ENCODE data around the gene WWC2. TPM values are rescaled to one million over a fixed set of nuclear protein-coding genes. Genes with fewer than 3 reads are reported as not detected.
"Not testable (repeated sequence)": the region's sequence is repeated elsewhere in the genome, so short reads cannot be mapped to it uniquely, and the experiment has no call there.

The WWC2 gene
- total RNA-seq, 2 donors from 2014 or later = 5.8 to 6.3 TPM

DNA sequence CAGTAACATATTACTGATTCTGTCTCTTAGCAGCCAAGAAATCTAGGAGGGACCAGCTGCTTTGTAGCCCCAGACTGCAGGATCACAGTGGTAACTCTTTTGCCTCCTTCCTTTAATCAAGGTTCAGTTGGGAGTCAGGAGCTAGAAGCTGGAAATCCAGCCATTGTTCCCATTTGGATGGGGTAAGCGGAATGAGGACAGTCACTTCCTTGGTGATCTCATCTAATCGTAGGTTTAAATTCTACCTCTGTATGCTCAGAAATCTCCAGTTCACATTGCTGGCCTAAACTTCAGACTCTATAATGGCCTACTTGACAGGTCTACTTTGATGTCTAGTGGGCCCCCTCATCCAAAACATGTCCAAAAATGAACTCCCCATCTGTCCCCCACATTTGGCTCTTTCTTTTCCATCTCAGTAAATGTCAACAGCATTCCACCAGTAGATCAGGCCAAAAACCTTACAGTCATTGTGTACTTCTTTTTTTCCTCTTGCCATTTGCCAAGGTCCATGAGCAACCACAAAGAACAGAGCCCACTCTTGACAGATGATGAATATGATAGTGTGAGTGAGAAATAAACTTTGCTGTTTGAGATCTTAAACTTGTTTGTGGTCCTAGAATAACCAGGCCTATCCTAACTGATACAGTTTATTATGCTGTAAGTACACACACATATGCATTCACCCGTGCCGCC is 40.1 kb downstream of the WWC2 start:
- ATAC-seq = no peak

DNA sequence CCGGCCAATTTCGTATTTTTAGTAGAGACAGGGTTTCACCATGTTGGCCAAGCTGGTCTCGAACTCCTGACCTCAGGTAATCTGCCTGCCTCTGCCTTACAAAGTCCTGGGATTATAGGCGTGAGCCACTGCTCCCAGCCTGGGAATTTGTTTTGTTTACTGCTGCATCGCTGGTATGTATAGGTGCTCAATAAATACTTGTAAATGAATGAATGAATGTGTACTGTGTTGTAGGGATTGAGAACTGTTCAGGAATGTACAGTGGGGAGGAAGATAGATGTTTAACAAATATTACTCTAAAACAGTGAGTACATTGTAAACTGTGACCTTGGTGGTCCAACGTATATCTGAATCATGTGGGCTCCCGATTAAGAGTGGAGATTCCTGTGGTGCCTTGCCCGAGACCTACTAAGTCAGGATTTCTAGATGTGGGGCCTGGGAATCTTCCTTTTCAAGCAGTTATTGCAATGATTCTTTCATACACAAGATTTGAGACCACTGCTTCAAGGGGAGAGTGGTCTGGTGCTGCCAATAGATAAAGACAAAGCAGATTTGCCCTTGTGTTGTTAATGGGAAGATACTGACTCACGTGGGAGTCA is 41.0 kb downstream of the WWC2 start:
- Mint-ChIP-seq H3K36me3 (ENCODE audit: low read depth) (no peaks in the 10 kb centered on the region), H3K27ac (no peak overlapping the region), H3K27me3 (peaks cover 8% of the 10 kb centered on the region), H3K4me3 (no peak overlapping the region), H3K4me1 (peaks cover 9% of the 10 kb centered on the region)
- no peak for DNase-seq
- ATAC-seq = no peak
- H3K9me3 ChIP-seq (ENCODE audit: control insufficient read depth, low read length, poor library complexity, severe bottlenecking) = no peaks in the 10 kb centered on the region

More for the DNA sequence above, 40.1 kb downstream of the WWC2 start:
- peaks cover 9% of the 10 kb centered on the region for H3K4me1 Mint-ChIP-seq
- no peak overlapping the region for H3K4me3 Mint-ChIP-seq
- peaks cover 8% of the 10 kb centered on the region for H3K27me3 Mint-ChIP-seq
- no peak for DNase-seq
- no peaks in the 10 kb centered on the region for H3K9me3 ChIP-seq (ENCODE audit: control insufficient read depth, low read length, poor library complexity, severe bottlenecking)
- no peak overlapping the region for H3K27ac Mint-ChIP-seq
- no peaks in the 10 kb centered on the region for H3K36me3 Mint-ChIP-seq (ENCODE audit: low read depth)

DNA sequence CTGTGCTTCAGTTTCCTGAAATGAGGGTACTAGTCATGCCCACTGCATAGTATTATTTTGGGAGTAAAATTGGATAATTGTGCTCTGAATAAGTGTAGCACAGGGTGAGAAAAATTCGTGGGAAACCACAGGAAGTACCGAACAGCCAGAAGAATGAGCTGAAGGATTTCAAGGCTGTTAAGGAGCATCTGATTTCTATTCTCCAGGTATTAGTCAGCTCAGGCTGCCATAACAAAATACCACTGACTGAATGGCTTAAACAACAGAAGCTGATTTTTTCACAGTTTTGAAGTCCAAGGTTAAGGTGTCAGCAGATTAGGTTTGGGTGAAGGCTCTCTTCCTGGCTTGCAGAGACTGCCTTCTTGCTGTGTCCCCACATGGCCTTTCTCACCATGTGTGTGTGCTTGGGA is 41.9 kb downstream of the WWC2 start:
- H3K9me3 ChIP-seq (ENCODE audit: control insufficient read depth, low read length, poor library complexity, severe bottlenecking) = no peaks in the 10 kb centered on the region
- Mint-ChIP-seq H3K36me3 (ENCODE audit: low read depth) (no peaks in the 10 kb centered on the region), H3K27ac (no peak overlapping the region), H3K4me3 (no peak overlapping the region), H3K4me1 (peaks cover 8% of the 10 kb centered on the region), H3K27me3 (peaks cover 10% of the 10 kb centered on the region)
- ATAC-seq (no peak), DNase-seq (no peak)

DNA sequence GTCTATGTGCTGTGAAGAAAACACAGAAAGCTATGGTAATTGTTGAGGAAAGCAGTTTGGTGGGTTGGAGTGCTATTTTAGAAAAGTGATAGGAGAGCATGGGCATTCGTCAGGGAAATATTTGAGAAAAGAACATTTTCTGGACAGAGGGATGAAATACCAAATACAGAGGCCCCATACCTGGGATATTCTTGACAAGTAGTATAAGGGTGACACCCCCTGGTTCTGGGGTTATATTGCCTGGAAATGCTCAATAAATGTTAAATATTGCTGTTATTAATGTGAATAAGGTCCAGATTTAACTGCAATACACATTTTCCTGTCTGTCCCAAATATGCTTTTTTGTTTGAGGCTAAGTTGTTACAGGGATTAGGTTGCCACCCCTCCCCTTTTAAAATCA is 42.9 kb downstream of the WWC2 start:
- H3K36me3 Mint-ChIP-seq (ENCODE audit: low read depth) = no peaks in the 10 kb centered on the region
- DNase-seq = no peak

DNA sequence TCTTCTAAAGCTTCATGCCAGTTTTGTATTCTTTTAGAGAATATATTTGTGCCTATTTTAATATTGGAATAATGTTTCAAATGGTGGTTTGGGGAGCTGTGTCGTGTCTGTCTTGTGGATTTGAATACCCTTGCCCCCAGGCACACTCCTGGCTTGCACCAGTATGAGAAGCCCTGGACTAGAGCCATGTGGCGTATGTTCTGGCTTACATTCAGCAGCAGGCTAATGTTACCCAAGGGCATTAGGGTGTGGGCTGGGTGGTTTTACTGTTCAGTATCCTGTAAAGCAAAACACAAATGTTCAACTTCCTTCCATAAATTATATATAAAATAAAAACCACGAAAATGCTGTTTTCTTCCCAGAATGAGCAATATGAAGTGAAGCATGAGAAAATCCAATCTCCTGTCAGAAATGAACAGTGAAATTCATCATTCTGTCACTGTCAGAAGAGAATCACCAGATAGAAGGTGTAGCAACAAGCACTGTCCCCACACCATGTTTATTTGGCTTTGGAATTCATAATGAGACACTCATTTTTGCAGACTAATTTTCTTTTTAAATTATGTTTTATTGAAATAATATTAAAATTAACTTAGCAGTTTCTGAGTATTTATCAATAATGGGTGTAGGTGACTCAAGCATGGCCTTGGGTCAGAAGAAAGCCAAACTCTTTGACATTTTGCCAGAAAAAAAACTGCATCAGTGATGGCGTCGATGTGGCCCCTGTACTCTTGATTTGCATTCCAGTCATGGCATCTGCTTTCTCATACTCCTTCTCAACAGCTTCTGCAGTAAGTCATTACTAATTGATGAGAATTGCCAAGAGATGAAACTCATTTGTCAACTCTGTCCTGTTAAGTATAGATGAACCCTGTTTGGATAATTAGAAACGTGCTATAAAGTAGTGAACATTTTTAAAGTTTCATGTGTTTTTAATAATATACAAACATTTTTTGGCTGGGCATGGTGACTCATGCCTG is 43.8 kb downstream of the WWC2 start:
- no peak for ATAC-seq
- Mint-ChIP-seq H3K27ac (no peak overlapping the region), H3K4me3 (no peak overlapping the region)

More for the DNA sequence above, 42.9 kb downstream of the WWC2 start:
- no peak for ATAC-seq
- Mint-ChIP-seq H3K27me3 (peaks cover 13% of the 10 kb centered on the region), H3K4me1 (peaks cover 11% of the 10 kb centered on the region), H3K4me3 (no peak overlapping the region), H3K27ac (peak overlapping the region; percentile 19)
- no peaks in the 10 kb centered on the region for H3K9me3 ChIP-seq (ENCODE audit: control insufficient read depth, low read length, poor library complexity, severe bottlenecking)

DNA sequence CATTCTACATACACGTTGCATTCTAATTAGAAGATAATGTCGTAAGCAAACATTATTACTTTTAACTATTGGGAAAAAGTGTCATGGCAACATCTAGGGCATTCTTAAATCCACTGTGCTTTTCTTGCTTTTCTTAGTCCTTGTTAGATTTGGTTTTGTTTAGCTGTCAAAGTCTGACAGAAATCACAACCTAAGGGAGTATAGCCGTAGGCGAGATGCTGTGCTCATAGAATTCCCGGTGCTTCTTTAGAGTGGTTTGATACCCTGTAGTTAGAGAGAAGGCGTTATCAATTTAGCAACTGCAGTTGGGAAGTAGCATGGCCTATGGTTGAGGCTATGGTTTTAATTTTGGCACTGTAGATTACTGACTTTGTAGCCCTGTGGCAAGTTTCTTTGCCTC is 45.7 kb downstream of the WWC2 start:
- ATAC-seq (no peak), DNase-seq (no peak)
- Mint-ChIP-seq H3K27me3 (peaks cover 9% of the 10 kb centered on the region), H3K27ac (no peak overlapping the region), H3K4me1 (peaks cover 12% of the 10 kb centered on the region), H3K36me3 (ENCODE audit: low read depth) (no peaks in the 10 kb centered on the region), H3K4me3 (no peak overlapping the region)
- H3K9me3 ChIP-seq (ENCODE audit: control insufficient read depth, low read length, poor library complexity, severe bottlenecking) = no peaks in the 10 kb centered on the region

More for the DNA sequence above, 43.8 kb downstream of the WWC2 start:
- H3K36me3 Mint-ChIP-seq (ENCODE audit: low read depth) = no peaks in the 10 kb centered on the region
- peaks cover 11% of the 10 kb centered on the region for H3K4me1 Mint-ChIP-seq
- no peak for DNase-seq
- no peaks in the 10 kb centered on the region for H3K9me3 ChIP-seq (ENCODE audit: control insufficient read depth, low read length, poor library complexity, severe bottlenecking)
- peaks cover 13% of the 10 kb centered on the region for H3K27me3 Mint-ChIP-seq

DNA sequence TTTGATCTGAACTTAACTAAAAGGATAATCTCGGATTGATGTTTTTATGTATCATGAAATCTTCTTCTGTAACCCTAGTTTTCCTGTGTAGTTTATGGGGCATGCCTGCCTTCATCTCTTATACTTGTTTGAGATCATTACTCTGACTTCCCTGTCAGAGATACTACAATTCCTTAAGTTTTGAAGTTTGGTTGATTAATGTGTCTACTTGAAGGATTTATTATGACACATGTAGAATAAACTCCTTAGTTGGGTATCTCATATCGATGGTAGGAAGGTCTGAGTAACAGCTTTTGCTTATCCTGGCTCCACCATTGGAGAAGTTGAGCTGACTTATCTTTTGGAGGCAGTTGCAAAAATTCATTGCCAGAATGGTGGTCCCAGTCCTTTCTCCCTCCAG is 46.7 kb downstream of the WWC2 start:
- H3K9me3 ChIP-seq (ENCODE audit: control insufficient read depth, low read length, poor library complexity, severe bottlenecking) = no peaks in the 10 kb centered on the region

DNA sequence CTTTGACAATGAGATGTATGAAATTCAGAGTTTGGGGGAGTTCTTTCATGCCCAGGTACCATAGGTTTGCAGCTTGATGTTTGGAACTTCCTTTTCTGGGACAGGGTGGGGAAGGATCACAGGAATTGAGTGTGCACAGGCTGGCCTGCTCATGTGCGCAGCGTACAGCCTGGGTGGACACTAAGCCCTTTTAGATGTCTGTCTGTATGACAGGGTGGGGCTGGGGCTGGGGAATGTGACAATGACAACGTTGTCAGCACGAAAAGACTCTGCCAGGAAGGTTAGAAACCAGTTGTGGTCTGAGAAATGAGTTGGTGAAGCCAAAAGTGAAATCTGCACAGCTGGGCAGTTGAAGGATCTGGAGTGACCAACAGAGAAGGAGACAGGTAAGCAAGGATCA is 47.4 kb downstream of the WWC2 start:
- ATAC-seq = no peak
- H3K27ac Mint-ChIP-seq = peak overlapping the region; percentile 70
- no peaks in the 10 kb centered on the region for H3K9me3 ChIP-seq (ENCODE audit: control insufficient read depth, low read length, poor library complexity, severe bottlenecking)

More for the DNA sequence above, 46.7 kb downstream of the WWC2 start:
- H3K27me3 Mint-ChIP-seq = peaks cover 5% of the 10 kb centered on the region
- no peak overlapping the region for H3K4me3 Mint-ChIP-seq
- peaks cover 12% of the 10 kb centered on the region for H3K4me1 Mint-ChIP-seq
- no peaks in the 10 kb centered on the region for H3K36me3 Mint-ChIP-seq (ENCODE audit: low read depth)
- ATAC-seq (no peak), DNase-seq (no peak)
- peak overlapping the region; percentile 70 for H3K27ac Mint-ChIP-seq

DNA sequence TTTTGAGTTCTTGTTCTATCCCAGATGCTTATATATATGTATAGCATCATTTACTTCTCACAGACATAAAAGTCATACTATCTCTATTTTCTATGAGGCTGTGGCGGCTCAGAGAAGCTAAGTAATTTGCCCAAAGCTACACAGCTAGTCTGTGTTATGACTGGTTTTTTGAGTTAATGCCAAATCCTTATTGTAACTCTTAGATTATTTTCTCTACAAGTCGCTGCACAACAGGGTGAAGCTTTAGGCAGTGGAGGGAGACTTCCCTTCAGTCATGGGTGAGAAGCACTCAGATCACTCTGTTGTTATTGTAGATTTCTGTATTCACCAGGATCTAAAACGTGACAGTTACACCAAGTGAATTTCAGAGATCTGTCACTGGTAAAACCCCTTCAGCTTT is 48.1 kb downstream of the WWC2 start:
- peaks cover 5% of the 10 kb centered on the region for H3K27me3 Mint-ChIP-seq
- H3K36me3 Mint-ChIP-seq (ENCODE audit: low read depth) = no peaks in the 10 kb centered on the region
- no peak overlapping the region for H3K27ac Mint-ChIP-seq
- DNase-seq = no peak
- no peak overlapping the region for H3K4me3 Mint-ChIP-seq
- H3K9me3 ChIP-seq (ENCODE audit: control insufficient read depth, low read length, poor library complexity, severe bottlenecking) = no peaks in the 10 kb centered on the region
- H3K4me1 Mint-ChIP-seq = peaks cover 9% of the 10 kb centered on the region
- no peak for ATAC-seq

More for the DNA sequence above, 47.4 kb downstream of the WWC2 start:
- no peak for DNase-seq
- Mint-ChIP-seq H3K4me3 (no peak overlapping the region), H3K4me1 (peaks cover 12% of the 10 kb centered on the region), H3K27me3 (peaks cover 5% of the 10 kb centered on the region), H3K36me3 (ENCODE audit: low read depth) (no peaks in the 10 kb centered on the region)

DNA sequence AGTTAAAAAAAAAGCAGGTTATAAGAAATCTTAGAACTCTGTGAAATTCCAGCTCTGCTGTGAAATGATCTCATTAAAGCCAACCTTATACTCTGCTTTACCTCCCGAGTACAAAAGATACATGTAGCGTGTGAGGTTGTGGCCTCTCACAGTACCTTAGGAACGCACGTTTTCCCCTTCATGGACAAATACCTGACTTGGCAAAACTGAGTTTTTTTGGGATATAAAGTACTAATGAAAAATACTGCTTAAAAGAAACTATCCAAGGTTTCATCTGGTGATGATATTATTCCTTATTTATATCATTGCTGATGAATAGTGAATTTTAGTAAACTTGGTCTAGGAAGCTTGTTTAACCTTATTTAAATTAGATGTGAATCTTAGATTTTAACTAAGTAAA is 48.9 kb downstream of the WWC2 start:
- Mint-ChIP-seq H3K27ac (no peak overlapping the region), H3K4me3 (no peak overlapping the region), H3K36me3 (ENCODE audit: low read depth) (no peaks in the 10 kb centered on the region), H3K4me1 (peaks cover 9% of the 10 kb centered on the region), H3K27me3 (peaks cover 5% of the 10 kb centered on the region)
- DNase-seq (no peak), ATAC-seq (no peak)
- H3K9me3 ChIP-seq (ENCODE audit: control insufficient read depth, low read length, poor library complexity, severe bottlenecking) = no peaks in the 10 kb centered on the region

DNA sequence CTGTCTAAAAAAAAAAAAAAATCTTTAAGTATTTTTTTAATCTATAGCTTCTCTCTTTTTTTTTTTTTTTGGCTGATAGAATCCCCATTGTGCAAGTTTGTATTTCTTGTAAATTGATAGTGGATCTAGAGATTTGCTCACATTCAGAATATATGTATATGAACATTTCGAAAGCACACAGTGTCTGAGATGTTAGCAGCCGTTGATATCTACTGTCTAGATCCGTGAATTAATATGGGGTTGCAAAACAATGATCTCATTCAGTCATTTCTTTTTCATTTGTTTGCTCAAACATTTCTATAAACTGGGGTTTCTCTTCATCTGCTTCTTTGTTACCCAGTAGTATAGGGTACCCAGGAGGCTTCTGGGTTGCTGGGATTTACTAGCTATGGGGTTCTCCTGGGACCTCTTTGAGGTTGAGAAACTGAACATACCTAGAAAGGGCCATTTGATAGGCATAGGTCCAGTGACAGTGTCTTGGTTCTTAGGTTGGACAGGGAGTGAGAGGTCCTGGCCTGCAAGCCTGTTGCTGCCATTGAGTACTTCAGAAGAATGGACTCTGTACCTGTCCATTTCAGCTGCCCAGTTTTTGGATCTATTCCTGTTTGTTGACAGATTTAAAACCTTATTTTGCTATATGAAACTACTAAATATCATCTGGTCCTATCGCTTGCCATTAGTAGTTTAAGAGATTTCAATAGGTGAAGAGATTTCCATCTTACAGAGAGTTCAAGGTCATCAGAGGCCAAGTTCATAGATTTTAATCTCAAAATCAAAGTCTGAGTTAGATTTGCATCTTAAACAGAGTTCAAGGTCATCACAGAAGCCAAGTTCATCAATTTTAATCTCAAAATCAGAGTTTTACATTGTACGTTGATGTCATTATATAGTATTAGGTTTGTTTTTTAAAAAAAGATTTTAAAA is 50.8 kb downstream of the WWC2 start:
- Mint-ChIP-seq H3K27ac (no peak overlapping the region), H3K4me3 (no peak overlapping the region), H3K36me3 (ENCODE audit: low read depth) (no peaks in the 10 kb centered on the region), H3K4me1 (peaks cover 9% of the 10 kb centered on the region), H3K27me3 (peaks cover 5% of the 10 kb centered on the region)
- DNase-seq (no peak), ATAC-seq (no peak)
- H3K9me3 ChIP-seq (ENCODE audit: control insufficient read depth, low read length, poor library complexity, severe bottlenecking) = no peaks in the 10 kb centered on the region

DNA sequence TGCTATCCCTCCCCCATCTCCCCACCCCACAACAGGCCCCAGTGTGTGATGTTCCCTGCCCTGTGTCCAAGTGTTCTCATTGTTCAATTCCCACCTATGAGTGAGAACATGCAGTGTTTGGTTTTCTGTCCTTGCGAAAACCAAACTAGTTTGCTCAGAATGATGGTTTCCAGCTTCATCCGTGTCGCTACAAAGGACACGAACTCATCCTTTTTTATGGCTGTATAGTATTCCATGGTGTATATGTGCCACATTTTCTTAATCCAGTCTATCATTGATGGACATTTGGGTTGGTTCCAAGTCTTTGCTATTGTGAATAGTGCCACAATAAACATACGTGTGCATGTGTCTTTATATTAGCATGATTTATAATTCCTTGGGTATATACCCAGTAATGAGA is 51.6 kb downstream of the WWC2 start:
- H3K9me3 ChIP-seq (ENCODE audit: control insufficient read depth, low read length, poor library complexity, severe bottlenecking) = not testable (repeated sequence)

More for the DNA sequence above, 51.6 kb downstream of the WWC2 start:
- not testable (repeated sequence) for H3K36me3 Mint-ChIP-seq (ENCODE audit: low read depth); ATAC-seq; H3K27ac Mint-ChIP-seq; DNase-seq; H3K4me3 Mint-ChIP-seq; H3K27me3 Mint-ChIP-seq
- peaks cover 14% of the 10 kb centered on the region for H3K4me1 Mint-ChIP-seq

All from T-helper 17 cell (primary cell).